ENCODE data around the gene GALNT2.
A peak's percentile ranks its signal among the peaks of the same experiment; 100 is the strongest.

GALNT2 gene

GRCh38 chr1:230065571-230065970 is 1.5 kb upstream of the GALNT2 start:
- TF ChIP-seq EZH2 (IDR thresholded peaks at IDR 0.05) (no peak), POLR2AphosphoS5 (IDR thresholded peaks at IDR 0.05; ENCODE audit: borderline replicate concordance, low read depth, low read length) (no peak)
- H3K4me3 ChIP-seq = no peak overlapping the region
- no peak overlapping the region for H3K9ac ChIP-seq (ENCODE audit: insufficient read length)

GRCh38 chr1:230066031-230066430 is 1.0 kb upstream of the GALNT2 start:
- Histone ChIP-seq H3K9ac (ENCODE audit: insufficient read length) (no peak overlapping the region), H3K27ac (peak overlapping the region; percentile 42; the same call in 1 of the 2 replicates), H3K9me3 (ENCODE audit: low read depth, low read length) (no peaks in the 10 kb centered on the region; the same call in 1 of the 2 replicates), H3K36me3 (ENCODE audit: insufficient read depth, low read length) (no peaks in the 10 kb centered on the region), H3K4me3 (peak overlapping the region; percentile 95)
- TF ChIP-seq POLR2AphosphoS5 (IDR thresholded peaks at IDR 0.05; ENCODE audit: borderline replicate concordance, low read depth, low read length) = no peak
- no peak for TF ChIP-seq EZH2 (IDR thresholded peaks at IDR 0.05)
- no peak for TF ChIP-seq FOXP2 (optimal IDR thresholded peaks at IDR 0.05; ENCODE audit: control extremely low read depth, extremely low read length, insufficient read depth)
- DNase-seq (ENCODE audit: low read depth, low spot score) = no peak

More at GRCh38 chr1:230065571-230065970, 1.5 kb upstream of the GALNT2 start:
- DNase-seq (ENCODE audit: low read depth, low spot score) = no peak
- peak overlapping the region; percentile 42; the same call in 1 of the 2 replicates for H3K27ac ChIP-seq
- H3K9me3 ChIP-seq (ENCODE audit: low read depth, low read length) = no peaks in the 10 kb centered on the region; the same call in 1 of the 2 replicates
- no peaks in the 10 kb centered on the region for H3K36me3 ChIP-seq (ENCODE audit: insufficient read depth, low read length)

DNA sequence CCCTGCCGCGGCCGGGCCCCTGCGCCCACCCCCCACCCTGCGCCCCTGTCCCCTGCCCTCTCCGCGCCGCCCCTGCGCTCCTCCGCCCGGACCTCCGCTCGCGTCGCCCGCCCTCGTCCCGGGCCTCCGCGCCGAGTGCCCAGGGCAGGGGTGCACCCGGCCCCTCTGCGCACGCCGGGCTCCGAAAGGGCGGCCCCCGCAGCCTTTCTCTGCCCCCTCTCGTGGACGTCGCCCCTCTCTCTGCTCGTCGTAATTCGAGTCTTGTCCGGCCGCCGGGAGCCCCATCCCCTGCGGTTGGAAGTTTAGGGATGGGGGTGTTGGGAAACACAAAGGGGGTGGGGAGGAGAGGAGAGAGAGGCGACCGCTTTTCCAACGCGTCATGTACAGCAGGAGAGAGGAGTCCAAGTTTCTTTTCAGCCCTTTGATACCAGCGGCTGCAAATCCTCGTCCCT is 407 bp downstream of the GALNT2 start:
- Histone ChIP-seq H3K36me3 (ENCODE audit: insufficient read depth, low read length) (no peaks in the 10 kb centered on the region), H3K9me3 (ENCODE audit: low read depth, low read length) (no peaks in the 10 kb centered on the region; the same call in 1 of the 2 replicates), H3K4me3 (peak overlapping the region; percentile 95), H3K9ac (ENCODE audit: insufficient read length) (peak overlapping the region; percentile 75), H3K27ac (no peak overlapping the region)
- DNase-seq (ENCODE audit: low read depth, low spot score) = no peak
- no peak for TF ChIP-seq EZH2 (IDR thresholded peaks at IDR 0.05)
- no peak for TF ChIP-seq FOXP2 (optimal IDR thresholded peaks at IDR 0.05; ENCODE audit: control extremely low read depth, extremely low read length, insufficient read depth)
- no peak for TF ChIP-seq POLR2AphosphoS5 (IDR thresholded peaks at IDR 0.05; ENCODE audit: borderline replicate concordance, low read depth, low read length)

- Histone ChIP-seq H3K4me3 (peak overlapping the region; percentile 95), H3K9ac (ENCODE audit: insufficient read length) (peak overlapping the region; percentile 75), H3K9me3 (ENCODE audit: low read depth, low read length) (no peaks in the 10 kb centered on the region), H3K36me3 (ENCODE audit: insufficient read depth, low read length) (no peaks in the 10 kb centered on the region), H3K27ac (no peak overlapping the region)
- no peak for DNase-seq (ENCODE audit: low read depth, low spot score)
- no peak for TF ChIP-seq EZH2 (IDR thresholded peaks at IDR 0.05)
- no peak for TF ChIP-seq POLR2AphosphoS5 (IDR thresholded peaks at IDR 0.05; ENCODE audit: borderline replicate concordance, low read depth, low read length)
- no peak for TF ChIP-seq FOXP2 (optimal IDR thresholded peaks at IDR 0.05; ENCODE audit: control extremely low read depth, extremely low read length, insufficient read depth)
These were observed 1.0 kb downstream of the GALNT2 start for GRCh38 chr1:230067871-230068620.

DNA sequence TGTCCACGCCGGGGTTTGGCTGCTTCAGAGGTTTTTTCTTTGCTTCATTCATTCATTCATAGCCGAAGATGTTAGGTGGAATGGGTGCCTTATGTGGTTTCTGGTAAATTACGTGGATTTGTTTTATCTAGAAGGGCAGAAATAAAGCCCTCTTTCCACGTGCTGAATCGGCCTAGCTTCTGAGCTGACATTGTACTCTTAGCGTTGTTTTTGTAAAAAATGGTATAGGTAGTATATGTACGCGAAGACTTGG is 1.5 kb downstream of the GALNT2 start:
- H3K9ac ChIP-seq (ENCODE audit: insufficient read length) = peak overlapping the region; percentile 75
- H3K4me3 ChIP-seq = peak overlapping the region; percentile 95
- TF ChIP-seq FOXP2 (optimal IDR thresholded peaks at IDR 0.05; ENCODE audit: control extremely low read depth, extremely low read length, insufficient read depth) = no peak
- no peak for TF ChIP-seq EZH2 (IDR thresholded peaks at IDR 0.05)
- TF ChIP-seq POLR2AphosphoS5 (IDR thresholded peaks at IDR 0.05; ENCODE audit: borderline replicate concordance, low read depth, low read length) = no peak
- no peaks in the 10 kb centered on the region for H3K36me3 ChIP-seq (ENCODE audit: insufficient read depth, low read length)
- no peak for DNase-seq (ENCODE audit: low read depth, low spot score)
- H3K9me3 ChIP-seq (ENCODE audit: low read depth, low read length) = no peaks in the 10 kb centered on the region
- no peak overlapping the region for H3K27ac ChIP-seq

DNA sequence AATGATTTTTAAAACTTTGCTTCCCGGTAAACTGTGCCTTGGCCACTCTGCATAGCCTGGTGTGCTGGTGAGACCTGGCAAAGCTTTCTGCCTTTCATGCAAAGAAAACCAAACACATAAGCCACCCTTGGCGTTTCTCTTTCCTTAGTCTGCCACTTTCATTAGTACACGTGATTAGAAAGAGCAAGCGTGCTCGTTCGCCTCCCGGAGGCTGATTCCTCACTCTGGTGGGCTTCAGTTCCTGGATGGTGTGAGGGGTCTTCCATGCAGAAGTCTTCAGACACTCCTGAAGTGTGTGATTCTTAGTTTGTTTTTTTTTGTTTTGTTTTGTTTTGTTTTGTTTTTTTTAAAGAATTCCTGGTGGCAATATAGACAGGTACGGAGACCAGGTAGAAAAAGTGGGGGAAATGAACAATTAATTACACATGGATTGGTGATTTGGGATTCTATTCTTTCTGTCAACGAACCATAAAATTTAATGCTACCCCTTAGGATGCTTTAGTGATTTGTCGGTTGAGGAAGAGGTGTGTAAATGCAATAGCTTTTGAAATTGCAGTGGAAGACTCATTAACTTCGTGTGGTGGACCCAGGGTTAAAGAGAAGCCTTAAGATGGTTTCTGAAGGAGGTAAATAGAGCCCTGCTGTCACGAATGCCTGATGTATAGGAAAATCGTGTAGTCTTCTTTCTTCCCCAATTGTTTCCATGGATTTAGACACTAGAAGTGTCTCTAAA is 2.1 kb downstream of the GALNT2 start:
- no peak for DNase-seq (ENCODE audit: low read depth, low spot score)
- Histone ChIP-seq H3K9me3 (ENCODE audit: low read depth, low read length) (no peaks in the 10 kb centered on the region), H3K4me3 (peak overlapping the region; percentile 95), H3K27ac (no peak overlapping the region), H3K36me3 (ENCODE audit: insufficient read depth, low read length) (no peaks in the 10 kb centered on the region), H3K9ac (ENCODE audit: insufficient read length) (peak overlapping the region; percentile 75)
- no peak for TF ChIP-seq POLR2AphosphoS5 (IDR thresholded peaks at IDR 0.05; ENCODE audit: borderline replicate concordance, low read depth, low read length)
- TF ChIP-seq EZH2 (IDR thresholded peaks at IDR 0.05) = no peak
- no peak for TF ChIP-seq FOXP2 (optimal IDR thresholded peaks at IDR 0.05; ENCODE audit: control extremely low read depth, extremely low read length, insufficient read depth)

- no peak for DNase-seq (ENCODE audit: low read depth, low spot score)
- Histone ChIP-seq H3K36me3 (ENCODE audit: insufficient read depth, low read length) (no peaks in the 10 kb centered on the region), H3K27ac (no peak overlapping the region), H3K9ac (ENCODE audit: insufficient read length) (no peak overlapping the region), H3K4me3 (no peak overlapping the region), H3K9me3 (ENCODE audit: low read depth, low read length) (no peaks in the 10 kb centered on the region)
- TF ChIP-seq FOXP2 (optimal IDR thresholded peaks at IDR 0.05; ENCODE audit: control extremely low read depth, extremely low read length, insufficient read depth) = no peak
- TF ChIP-seq POLR2AphosphoS5 (IDR thresholded peaks at IDR 0.05; ENCODE audit: borderline replicate concordance, low read depth, low read length) = no peak
- no peak for TF ChIP-seq EZH2 (IDR thresholded peaks at IDR 0.05)
These were observed 2.8 kb downstream of the GALNT2 start for GRCh38 chr1:230069796-230070195.

DNA sequence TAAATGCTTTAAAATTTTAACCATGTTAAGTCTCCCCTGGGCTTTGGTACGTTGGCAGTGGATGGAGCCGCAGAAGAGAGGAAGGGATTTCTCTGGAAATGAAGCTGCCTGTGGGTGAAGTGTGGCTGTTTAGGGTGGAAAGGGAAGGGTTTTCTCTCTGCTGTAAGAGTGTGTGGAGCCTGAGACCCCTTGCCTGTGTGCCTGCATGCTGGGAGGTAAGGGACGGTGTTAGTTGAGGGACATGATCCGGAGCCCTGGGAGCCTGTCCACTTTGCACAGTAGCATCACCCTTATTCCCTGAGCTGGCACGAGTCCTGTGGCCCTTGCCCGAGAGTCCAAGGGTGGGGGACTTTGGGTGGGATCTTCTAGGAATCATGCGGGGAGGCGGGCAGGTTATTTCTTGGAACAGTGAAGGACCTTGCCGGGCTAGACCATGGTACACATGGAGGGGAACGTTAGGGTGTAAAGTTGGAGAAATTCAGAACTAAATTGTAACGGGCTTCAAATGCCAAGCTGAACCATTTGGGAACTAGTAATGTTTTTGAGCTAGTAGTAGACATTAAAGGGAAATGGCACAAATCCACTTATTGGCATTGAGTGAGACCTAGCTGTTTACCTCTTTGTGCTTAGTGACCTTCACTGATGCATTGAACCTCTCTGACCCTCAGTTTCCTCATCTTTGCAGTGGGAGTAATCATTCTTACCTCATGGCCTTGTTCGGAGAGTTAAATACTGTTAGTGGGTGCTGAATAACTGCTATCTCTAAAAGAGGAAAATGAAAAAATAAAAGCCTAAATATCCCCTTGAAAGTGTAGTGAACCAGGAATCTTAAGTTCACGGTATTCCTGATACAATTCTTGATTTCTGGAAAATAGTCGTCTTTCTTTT is 3.5 kb downstream of the GALNT2 start:
- no peaks in the 10 kb centered on the region for H3K9me3 ChIP-seq (ENCODE audit: low read depth, low read length)
- no peaks in the 10 kb centered on the region for H3K36me3 ChIP-seq (ENCODE audit: insufficient read depth, low read length)
- no peak for DNase-seq (ENCODE audit: low read depth, low spot score)
- TF ChIP-seq POLR2AphosphoS5 (IDR thresholded peaks at IDR 0.05; ENCODE audit: borderline replicate concordance, low read depth, low read length) = no peak
- no peak for TF ChIP-seq EZH2 (IDR thresholded peaks at IDR 0.05)
- no peak for TF ChIP-seq FOXP2 (optimal IDR thresholded peaks at IDR 0.05; ENCODE audit: control extremely low read depth, extremely low read length, insufficient read depth)
- H3K4me3 ChIP-seq = no peak overlapping the region
- H3K27ac ChIP-seq = no peak overlapping the region
- H3K9ac ChIP-seq (ENCODE audit: insufficient read length) = no peak overlapping the region
